Muscle layer of colon (tissue), 2 donors: ENCODE data around the gene SYNGR2.
"Not testable (repeated sequence)": the region's sequence is repeated elsewhere in the genome, so short reads cannot be mapped to it uniquely, and the experiment has no call there.

Experiments
- H3K27ac ChIP-seq: one replicate; pipeline ENCODE4 v1.7.0; 2013; ENCODE audit warnings: low read depth, mild to moderate bottlenecking, low read length, moderate library complexity
- H3K27me3 ChIP-seq, 2 donors: one replicate each; pipeline ENCODE4 v1.7.0; 2013; ENCODE audit warnings: low read length in 2 of 2, mild to moderate bottlenecking in 2 of 2; ENCODE audit not compliant: insufficient read depth in 2 of 2, control insufficient read depth in 1 of 2
- H3K36me3 ChIP-seq: one replicate; pipeline ENCODE4 v1.7.0; 2013; ENCODE audit warnings: mild to moderate bottlenecking, low read length; ENCODE audit not compliant: insufficient read depth
- H3K4me1 ChIP-seq: one replicate; pipeline ENCODE4 v1.7.0; 2013; ENCODE audit warnings: mild to moderate bottlenecking, low read length; ENCODE audit not compliant: insufficient read depth
- H3K4me3 ChIP-seq, 2 donors: one replicate each; pipeline ENCODE4 v1.7.0; 2013; ENCODE audit warnings: low read length in 2 of 2, low read depth in 1 of 2, mild to moderate bottlenecking in 1 of 2, moderate library complexity in 1 of 2
- H3K9ac ChIP-seq: one replicate; pipeline ENCODE4 v1.7.0; 2013; ENCODE audit warnings: low read length
- H3K9me3 ChIP-seq: one replicate; pipeline ENCODE4 v1.7.0; 2013; ENCODE audit warnings: mild to moderate bottlenecking, low read length
- donor health status: abdominal sarcoma.
- donor health status: Adenocarcinoma of cecum.

Gene SYNGR2

DNA sequence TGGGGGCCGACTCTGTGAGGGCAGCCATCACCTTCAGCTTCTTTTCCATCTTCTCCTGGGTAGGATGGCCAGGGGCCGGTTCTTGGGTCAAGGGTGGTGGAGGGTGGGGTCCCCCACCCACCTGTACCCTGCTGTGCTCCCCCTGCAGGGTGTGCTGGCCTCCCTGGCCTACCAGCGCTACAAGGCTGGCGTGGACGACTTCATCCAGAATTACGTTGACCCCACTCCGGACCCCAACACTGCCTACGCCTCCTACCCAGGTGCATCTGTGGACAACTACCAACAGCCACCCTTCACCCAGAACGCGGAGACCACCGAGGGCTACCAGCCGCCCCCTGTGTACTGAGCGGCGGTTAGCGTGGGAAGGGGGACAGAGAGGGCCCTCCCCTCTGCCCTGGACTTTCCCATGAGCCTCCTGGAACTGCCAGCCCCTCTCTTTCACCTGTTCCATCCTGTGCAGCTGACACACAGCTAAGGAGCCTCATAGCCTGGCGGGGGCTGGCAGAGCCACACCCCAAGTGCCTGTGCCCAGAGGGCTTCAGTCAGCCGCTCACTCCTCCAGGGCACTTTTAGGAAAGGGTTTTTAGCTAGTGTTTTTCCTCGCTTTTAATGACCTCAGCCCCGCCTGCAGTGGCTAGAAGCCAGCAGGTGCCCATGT is 3.3 kb downstream of the SYNGR2 start:
- not testable (repeated sequence) for H3K27ac ChIP-seq

DNA sequence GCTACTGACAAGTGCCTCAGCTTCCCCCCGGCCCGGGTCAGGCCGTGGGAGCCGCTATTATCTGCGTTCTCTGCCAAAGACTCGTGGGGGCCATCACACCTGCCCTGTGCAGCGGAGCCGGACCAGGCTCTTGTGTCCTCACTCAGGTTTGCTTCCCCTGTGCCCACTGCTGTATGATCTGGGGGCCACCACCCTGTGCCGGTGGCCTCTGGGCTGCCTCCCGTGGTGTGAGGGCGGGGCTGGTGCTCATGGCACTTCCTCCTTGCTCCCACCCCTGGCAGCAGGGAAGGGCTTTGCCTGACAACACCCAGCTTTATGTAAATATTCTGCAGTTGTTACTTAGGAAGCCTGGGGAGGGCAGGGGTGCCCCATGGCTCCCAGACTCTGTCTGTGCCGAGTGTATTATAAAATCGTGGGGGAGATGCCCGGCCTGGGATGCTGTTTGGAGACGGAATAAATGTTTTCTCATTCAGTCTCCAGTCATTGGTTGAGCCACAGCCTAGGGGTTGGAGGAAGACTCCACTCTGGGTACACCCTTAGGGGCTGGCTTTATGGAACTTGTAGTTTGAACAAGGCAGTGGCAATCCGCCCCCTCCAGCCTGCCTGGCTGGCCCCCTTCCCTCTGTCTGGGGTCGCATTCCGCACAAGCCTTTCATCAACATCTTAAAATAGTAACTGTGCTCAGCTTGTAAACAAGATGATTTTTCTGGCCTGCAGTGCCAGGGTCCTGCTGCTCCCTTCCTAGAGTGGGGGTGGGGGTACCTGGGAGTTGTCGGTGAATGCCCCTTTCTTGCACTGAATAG is 4.1 kb downstream of the SYNGR2 start:
- Histone ChIP-seq H3K4me3 (no peak overlapping the region), H3K36me3 (no peaks in the 10 kb centered on the region), H3K27me3 (no peaks in the 10 kb centered on the region), H3K9ac (no peak overlapping the region), H3K9me3 (no peaks in the 10 kb centered on the region), H3K4me1 (peaks cover 49% of the 10 kb centered on the region), H3K27ac (peak overlapping the region; percentile 27)

More for the DNA sequence above, 3.3 kb downstream of the SYNGR2 start:
- not testable (repeated sequence) for H3K9me3 ChIP-seq, H3K4me3 ChIP-seq, H3K9ac ChIP-seq, H3K36me3 ChIP-seq, H3K27me3 ChIP-seq
- H3K4me1 ChIP-seq: peaks cover 49% of the 10 kb centered on the region

DNA sequence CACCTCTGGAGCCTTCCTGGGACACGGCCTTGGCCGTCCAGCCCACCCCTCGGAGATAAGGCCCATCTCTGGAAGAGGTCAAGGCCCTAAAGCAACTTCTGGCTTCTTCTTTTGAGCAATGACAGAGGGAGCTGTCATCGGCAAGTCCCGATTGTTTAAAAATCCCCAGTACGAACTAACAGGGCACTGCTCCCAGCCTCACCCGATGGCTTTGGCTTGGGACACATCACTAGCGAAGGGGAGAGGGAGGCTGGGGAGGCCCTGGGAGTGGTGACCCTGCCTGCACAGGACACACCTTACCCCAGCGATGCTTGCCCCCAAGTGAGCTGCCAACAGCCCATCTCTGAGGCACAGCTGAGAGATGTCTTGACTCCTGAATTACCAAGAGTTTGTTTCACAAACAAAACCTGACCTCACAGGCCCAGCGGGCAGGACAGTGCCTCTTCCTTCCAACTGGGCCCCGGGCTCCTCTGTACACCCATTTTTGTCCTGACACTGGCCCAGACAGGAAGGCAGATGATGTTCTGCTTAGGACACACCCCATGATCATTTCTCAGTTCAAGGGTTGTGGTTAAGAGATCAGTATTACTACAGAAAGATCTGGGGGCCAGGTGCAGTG is 4.8 kb downstream of the SYNGR2 start:
- no peak overlapping the region for H3K9ac ChIP-seq
- no peaks in the 10 kb centered on the region for H3K9me3 ChIP-seq
- peaks cover 46% of the 10 kb centered on the region for H3K4me1 ChIP-seq
- H3K27me3 ChIP-seq: no peaks in the 10 kb centered on the region
- H3K27ac ChIP-seq: peak overlapping the region; percentile 27
- no peak overlapping the region for H3K4me3 ChIP-seq
- no peaks in the 10 kb centered on the region for H3K36me3 ChIP-seq

DNA sequence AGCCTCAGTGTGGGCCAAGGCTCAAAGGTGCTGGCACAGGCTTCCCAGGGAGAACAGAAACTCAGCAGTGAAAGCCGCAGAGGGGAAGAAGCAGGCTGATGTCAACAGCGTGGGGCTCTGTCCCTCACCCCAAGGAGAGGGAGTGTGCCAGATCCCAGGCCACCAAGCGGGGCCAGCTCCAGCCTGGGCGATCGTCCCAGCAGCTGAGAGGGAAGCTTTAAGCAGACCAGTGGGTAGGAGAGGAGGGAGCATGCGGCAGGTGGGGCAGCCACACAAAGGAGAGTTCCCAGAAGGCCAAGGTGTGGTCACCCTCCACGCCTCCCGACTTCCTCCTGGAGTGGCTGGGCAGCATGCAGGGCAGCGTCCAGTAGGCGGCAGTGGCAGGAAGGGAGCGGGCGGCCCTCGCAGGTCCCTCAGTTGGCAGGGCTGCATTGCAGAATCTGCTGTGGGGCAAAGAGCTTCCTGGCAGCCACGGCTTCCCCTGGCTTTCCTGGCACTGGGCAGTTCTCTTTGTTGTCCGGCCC is 6.0 kb downstream of the SYNGR2 start:
- peak overlapping the region; percentile 9 for H3K27ac ChIP-seq
- no peaks in the 10 kb centered on the region for H3K9me3 ChIP-seq
- no peak overlapping the region for H3K9ac ChIP-seq
- H3K4me3 ChIP-seq: no peak overlapping the region
- no peaks in the 10 kb centered on the region for H3K27me3 ChIP-seq
- no peaks in the 10 kb centered on the region for H3K36me3 ChIP-seq
- peaks cover 50% of the 10 kb centered on the region for H3K4me1 ChIP-seq

DNA sequence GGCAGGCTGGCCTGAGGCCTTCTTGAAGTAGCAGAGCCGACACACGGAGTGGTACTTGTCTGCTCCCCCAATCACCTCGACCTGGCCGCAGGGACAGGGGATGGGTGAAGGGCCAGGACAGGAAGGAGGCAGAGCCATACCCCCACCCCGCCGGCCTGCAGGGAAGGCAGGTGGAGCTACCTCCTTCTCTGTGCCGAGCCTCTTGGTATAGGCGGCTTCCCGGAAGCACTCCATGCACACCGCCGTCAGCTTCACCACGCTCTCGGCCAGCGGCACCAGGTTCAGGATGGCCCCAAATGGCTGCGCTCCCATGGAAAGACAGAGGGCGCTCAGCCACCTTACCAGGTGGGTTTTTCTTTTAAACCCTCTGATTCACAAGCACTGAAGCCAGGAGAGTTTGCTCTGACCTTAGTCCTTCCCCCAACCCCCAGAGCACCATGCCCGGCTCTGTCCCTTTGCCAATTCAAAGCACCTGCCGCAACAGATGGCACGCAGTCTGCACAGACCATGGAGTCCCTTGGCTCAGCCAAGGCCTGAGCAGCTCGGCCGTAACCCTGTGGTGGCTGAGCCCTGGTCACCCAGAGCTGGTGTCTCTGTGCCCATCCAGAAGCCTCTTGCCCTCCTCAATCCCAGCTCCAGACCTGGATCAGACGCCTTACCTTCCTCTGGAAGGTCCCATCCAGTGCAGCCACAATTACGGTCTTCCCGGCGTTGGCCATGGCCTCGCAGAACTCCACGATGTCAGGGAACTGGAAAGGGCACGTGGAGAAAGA is 6.7 kb downstream of the SYNGR2 start:
- Histone ChIP-seq H3K4me3 (no peak overlapping the region), H3K9me3 (no peaks in the 10 kb centered on the region), H3K36me3 (no peaks in the 10 kb centered on the region), H3K9ac (no peak overlapping the region), H3K4me1 (peaks cover 49% of the 10 kb centered on the region), H3K27me3 (no peaks in the 10 kb centered on the region), H3K27ac (peak overlapping the region; percentile 24)

DNA sequence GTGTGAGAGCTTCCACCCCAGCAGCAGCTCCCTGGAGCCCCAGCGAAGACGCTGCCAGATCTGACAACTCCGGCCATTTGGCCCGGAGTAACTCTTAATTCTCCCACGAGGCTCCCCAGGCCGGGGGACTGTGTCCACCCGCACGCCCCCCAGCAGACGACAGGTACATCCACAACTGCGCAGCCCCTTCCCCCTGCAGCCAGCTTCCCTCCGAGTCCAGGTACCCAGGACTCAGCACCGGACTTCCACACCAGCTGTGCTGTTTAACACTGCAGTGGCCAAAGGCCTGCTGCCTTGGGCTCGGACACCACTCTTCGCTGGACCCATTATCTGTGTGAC is 7.2 kb downstream of the SYNGR2 start:
- no peaks in the 10 kb centered on the region for H3K9me3 ChIP-seq
- no peak overlapping the region for H3K27ac ChIP-seq
- H3K36me3 ChIP-seq: no peaks in the 10 kb centered on the region
- H3K27me3 ChIP-seq: no peaks in the 10 kb centered on the region
- H3K4me1 ChIP-seq: peaks cover 54% of the 10 kb centered on the region
- H3K4me3 ChIP-seq: no peak overlapping the region
- no peak overlapping the region for H3K9ac ChIP-seq

DNA sequence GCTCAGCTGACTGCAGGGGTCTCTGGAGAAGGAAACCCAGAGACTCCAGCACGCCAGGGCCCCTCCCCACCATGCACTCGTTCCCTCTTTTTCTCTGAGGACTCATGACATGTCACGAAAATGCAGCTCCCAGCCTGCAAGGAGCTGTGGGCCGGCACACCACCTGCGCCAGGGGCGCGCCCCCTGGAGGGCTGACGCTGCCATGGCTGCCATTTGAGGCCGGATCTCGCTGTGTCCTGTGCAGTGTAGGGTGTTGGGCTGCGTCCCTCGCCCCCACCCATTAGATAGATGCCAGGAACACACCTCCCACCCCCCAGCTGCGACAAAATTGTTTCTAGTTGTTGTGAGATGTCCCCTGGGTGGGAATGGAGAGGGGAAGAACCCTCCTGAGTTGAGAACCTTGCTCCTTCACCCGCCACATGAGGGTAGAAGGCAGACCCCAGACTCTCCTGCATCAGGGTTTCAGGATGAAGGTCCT is 8.2 kb downstream of the SYNGR2 start:
- H3K9ac ChIP-seq: no peak overlapping the region
- H3K27me3 ChIP-seq: no peaks in the 10 kb centered on the region
- no peaks in the 10 kb centered on the region for H3K36me3 ChIP-seq
- H3K9me3 ChIP-seq: no peaks in the 10 kb centered on the region
- H3K27ac ChIP-seq: no peak overlapping the region
- no peak overlapping the region for H3K4me3 ChIP-seq
- H3K4me1 ChIP-seq: peaks cover 58% of the 10 kb centered on the region

DNA sequence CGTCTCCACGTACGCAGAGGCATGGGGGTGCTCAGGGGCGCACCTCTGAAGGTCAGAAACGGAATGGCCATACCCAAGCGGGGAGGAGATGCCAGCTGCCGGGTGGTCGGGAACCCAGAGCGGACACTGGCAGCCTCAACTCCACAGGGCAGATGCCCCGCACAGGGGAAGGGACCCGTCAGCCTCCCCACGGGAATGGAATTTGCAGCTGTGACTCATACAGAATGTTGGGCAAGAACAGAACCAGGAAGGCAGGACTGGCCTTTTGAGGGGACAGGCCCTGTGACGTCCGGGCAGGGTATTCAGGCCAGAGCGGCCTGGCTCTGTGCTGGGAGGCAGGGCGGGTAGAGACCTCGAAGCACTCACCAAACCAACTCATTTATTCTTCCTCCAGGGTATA is 11.0 kb downstream of the SYNGR2 start:
- H3K4me3 ChIP-seq: no peak overlapping the region
- H3K9me3 ChIP-seq: no peaks in the 10 kb centered on the region
- H3K27ac ChIP-seq: no peak overlapping the region
- H3K9ac ChIP-seq: no peak overlapping the region
- H3K4me1 ChIP-seq: peaks cover 40% of the 10 kb centered on the region
- H3K36me3 ChIP-seq: no peaks in the 10 kb centered on the region
- no peaks in the 10 kb centered on the region for H3K27me3 ChIP-seq

DNA sequence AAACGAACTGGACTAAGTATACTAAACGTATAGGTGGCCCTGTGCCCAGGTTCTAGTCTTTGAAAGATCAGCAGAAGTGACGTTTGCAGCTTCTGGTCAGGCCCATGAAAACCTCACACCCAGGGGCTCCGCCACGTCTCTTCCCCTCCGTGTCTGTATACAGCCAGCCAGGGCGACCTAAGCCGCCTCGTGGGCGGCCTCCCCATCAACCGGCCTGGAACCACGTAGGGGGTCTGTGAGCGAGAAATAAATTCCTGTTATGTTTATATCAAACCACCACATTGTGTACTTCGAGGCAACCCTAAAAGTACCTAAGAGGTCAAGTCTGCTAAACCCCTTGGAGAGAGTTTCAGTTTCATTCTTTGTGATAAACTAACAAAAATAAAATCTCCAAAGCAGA is 11.7 kb downstream of the SYNGR2 start:
- no peak overlapping the region for H3K9ac ChIP-seq
- H3K4me1 ChIP-seq: peaks cover 42% of the 10 kb centered on the region
- no peaks in the 10 kb centered on the region for H3K36me3 ChIP-seq
- peak overlapping the region; percentile 44 for H3K27ac ChIP-seq
- peak overlapping the region in 1 of 2 donors; percentile 20 for H3K4me3 ChIP-seq
- no peaks in the 10 kb centered on the region for H3K9me3 ChIP-seq
- H3K27me3 ChIP-seq: no peaks in the 10 kb centered on the region

DNA sequence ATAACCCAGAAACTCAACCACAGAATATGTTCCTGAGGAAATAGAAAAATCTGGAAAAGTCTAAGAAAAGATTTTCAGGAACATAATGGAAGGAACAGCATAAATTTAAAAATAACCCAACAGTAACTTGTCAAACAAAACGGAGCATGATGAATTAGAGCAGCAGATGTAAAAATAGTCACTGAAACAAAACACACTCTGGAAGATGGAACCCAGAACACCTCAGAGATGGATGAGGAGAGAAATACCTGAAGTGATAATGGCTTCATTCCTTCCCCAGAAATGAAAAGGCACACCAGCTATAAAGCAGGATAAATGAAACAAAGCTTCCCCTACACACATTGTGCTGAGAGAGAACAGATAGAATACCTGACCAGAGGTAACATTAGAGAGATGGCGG is 12.1 kb downstream of the SYNGR2 start:
- Histone ChIP-seq H3K9ac (no peak overlapping the region), H3K36me3 (no peaks in the 10 kb centered on the region), H3K4me3 (peak overlapping the region in 1 of 2 donors; percentile 20), H3K27me3 (no peaks in the 10 kb centered on the region), H3K27ac (peak overlapping the region; percentile 44), H3K9me3 (no peaks in the 10 kb centered on the region), H3K4me1 (peaks cover 44% of the 10 kb centered on the region)

DNA sequence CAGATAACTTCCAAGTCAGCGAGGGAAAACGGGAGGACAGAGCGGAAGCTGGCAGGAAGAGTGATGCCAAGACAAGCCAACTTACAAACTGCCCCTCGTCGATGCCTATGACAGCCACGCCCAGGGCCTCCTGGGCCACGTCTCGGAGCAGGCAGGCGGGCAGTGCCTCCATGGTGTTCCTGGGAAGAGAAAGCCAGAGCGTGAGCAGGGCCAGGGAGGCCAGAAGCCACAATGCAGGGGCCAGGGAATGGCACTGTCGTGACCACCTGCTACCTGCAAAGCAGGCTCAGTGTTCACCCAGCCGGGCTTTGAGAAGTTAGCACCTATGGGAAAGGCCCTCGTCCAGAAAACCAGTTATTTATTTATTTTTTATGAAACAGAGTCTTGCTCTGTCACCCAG is 14.1 kb downstream of the SYNGR2 start:
- H3K9me3 ChIP-seq: no peaks in the 10 kb centered on the region
- H3K4me3 ChIP-seq: no peak overlapping the region
- H3K27ac ChIP-seq: no peak overlapping the region
- H3K36me3 ChIP-seq: no peaks in the 10 kb centered on the region
- no peaks in the 10 kb centered on the region for H3K27me3 ChIP-seq
- H3K4me1 ChIP-seq: peaks cover 42% of the 10 kb centered on the region
- H3K9ac ChIP-seq: no peak overlapping the region
